Dendritic cell treated with granulocyte-macrophage colony-stimulating factor and Interleukin-4, amounts not matched to agents 40 ng/mL and 50 ng/mL, for 4 days (primary cell): Measurements from ENCODE around the gene MYO5A.

Experiments
- H3K27ac Mint-ChIP-seq: one replicate; pipeline ENCODE4 v1.8.0; 2022; ENCODE audit warnings: mild to moderate bottlenecking, mixed read lengths
- H3K27me3 Mint-ChIP-seq: one replicate; pipeline ENCODE4 v1.8.0; 2022; ENCODE audit warnings: mild to moderate bottlenecking, mixed read lengths
- H3K36me3 Mint-ChIP-seq: one replicate; pipeline ENCODE4 v1.8.0; 2022; ENCODE audit warnings: low read depth, mixed read lengths
- H3K4me1 Mint-ChIP-seq: one replicate; pipeline ENCODE4 v1.8.0; 2022; ENCODE audit warnings: low read depth, mixed read lengths
- H3K4me3 Mint-ChIP-seq: one replicate; pipeline ENCODE4 v1.8.0; 2022; ENCODE audit warnings: mild to moderate bottlenecking, moderate library complexity, mixed read lengths
- H3K9me3 Mint-ChIP-seq: one replicate; pipeline ENCODE4 v1.8.0; 2022; ENCODE audit warnings: mixed read lengths
- intact Hi-C: fragments of 100-400 bp; cut with micrococcal nuclease; formaldehyde crosslinking; loops from one replicate; pipeline ENCODE4 v1.15.0; 2022

The MYO5A gene

GRCh38 chr15:52276256-52276770 is 252.4 kb downstream of the MYO5A start:
- intact Hi-C loops = no loop called here
- Mint-ChIP-seq H3K27ac (no peak overlapping the region), H3K4me1 (no peaks in the 10 kb centered on the region), H3K9me3 (no peaks in the 10 kb centered on the region), H3K4me3 (no peak overlapping the region), H3K27me3 (no peaks in the 10 kb centered on the region), H3K36me3 (no peaks in the 10 kb centered on the region)

GRCh38 chr15:52263563-52264282 is 265.0 kb downstream of the MYO5A start:
- intact Hi-C loops = no loop called here
- peak overlapping the region; percentile 25 for H3K27ac Mint-ChIP-seq
- H3K27me3 Mint-ChIP-seq = peaks cover 3% of the 10 kb centered on the region
- no peaks in the 10 kb centered on the region for H3K36me3 Mint-ChIP-seq
- H3K4me3 Mint-ChIP-seq = no peak overlapping the region
- peaks cover 18% of the 10 kb centered on the region for H3K4me1 Mint-ChIP-seq
- H3K9me3 Mint-ChIP-seq = no peaks in the 10 kb centered on the region

GRCh38 chr15:52262364-52262763 is 266.3 kb downstream of the MYO5A start:
- H3K27ac Mint-ChIP-seq = peak overlapping the region; percentile 85
- no peak overlapping the region for H3K4me3 Mint-ChIP-seq
- no peaks in the 10 kb centered on the region for H3K36me3 Mint-ChIP-seq
- H3K9me3 Mint-ChIP-seq = no peaks in the 10 kb centered on the region
- H3K4me1 Mint-ChIP-seq = peaks cover 18% of the 10 kb centered on the region
- intact Hi-C loops = no loop called here
- peaks cover 3% of the 10 kb centered on the region for H3K27me3 Mint-ChIP-seq

GRCh38 chr15:52261498-52262242 is 267.0 kb downstream of the MYO5A start:
- H3K4me3 Mint-ChIP-seq = peak overlapping the region; percentile 18
- peaks cover 18% of the 10 kb centered on the region for H3K4me1 Mint-ChIP-seq
- peaks cover 3% of the 10 kb centered on the region for H3K27me3 Mint-ChIP-seq
- intact Hi-C loops = no loop called here
- H3K36me3 Mint-ChIP-seq = no peaks in the 10 kb centered on the region
- H3K27ac Mint-ChIP-seq = peak overlapping the region; percentile 85
- H3K9me3 Mint-ChIP-seq = no peaks in the 10 kb centered on the region

- H3K4me1 Mint-ChIP-seq = peaks cover 18% of the 10 kb centered on the region
- intact Hi-C loops = no loop called here
These were observed 267.7 kb downstream of the MYO5A start for GRCh38 chr15:52261026-52261425.

GRCh38 chr15:52259503-52259902 is 269.2 kb downstream of the MYO5A start:
- intact Hi-C loops = no loop called here
- Mint-ChIP-seq H3K36me3 (no peaks in the 10 kb centered on the region), H3K27ac (peak overlapping the region; percentile 37), H3K4me1 (peaks cover 26% of the 10 kb centered on the region), H3K27me3 (peaks cover under 1% of the 10 kb centered on the region), H3K4me3 (no peak overlapping the region), H3K9me3 (no peaks in the 10 kb centered on the region)

More at GRCh38 chr15:52261026-52261425, 267.7 kb downstream of the MYO5A start:
- Mint-ChIP-seq H3K36me3 (no peaks in the 10 kb centered on the region), H3K27ac (peak overlapping the region; percentile 85), H3K9me3 (no peaks in the 10 kb centered on the region), H3K4me3 (no peak overlapping the region), H3K27me3 (peaks cover 3% of the 10 kb centered on the region)

GRCh38 chr15:52258461-52258860 is 270.2 kb downstream of the MYO5A start:
- no peaks in the 10 kb centered on the region for H3K9me3 Mint-ChIP-seq
- H3K4me1 Mint-ChIP-seq = peaks cover 36% of the 10 kb centered on the region
- no peaks in the 10 kb centered on the region for H3K36me3 Mint-ChIP-seq
- H3K27me3 Mint-ChIP-seq = no peaks in the 10 kb centered on the region
- H3K27ac Mint-ChIP-seq = no peak overlapping the region
- intact Hi-C loops = no loop called here
- no peak overlapping the region for H3K4me3 Mint-ChIP-seq

- no peaks in the 10 kb centered on the region for H3K36me3 Mint-ChIP-seq
- H3K9me3 Mint-ChIP-seq = no peaks in the 10 kb centered on the region
- peaks cover 40% of the 10 kb centered on the region for H3K4me1 Mint-ChIP-seq
- H3K27me3 Mint-ChIP-seq = no peaks in the 10 kb centered on the region
- intact Hi-C loops = no loop called here
- no peak overlapping the region for H3K27ac Mint-ChIP-seq
- no peak overlapping the region for H3K4me3 Mint-ChIP-seq
These were observed 271.0 kb downstream of the MYO5A start for GRCh38 chr15:52257734-52258062.
